HUES48 (cell line): ENCODE data around the gene ANGPTL2.

Experiments
- H3K27ac ChIP-seq: one replicate; pipeline ENCODE4 v1.7.0; 2013; ENCODE audit warnings: low read depth, low read length, inconsistent platforms
- H3K27me3 ChIP-seq: 2 replicates; pipeline ENCODE4 v1.6.1; 2013; ENCODE audit warnings: mild to moderate bottlenecking, low read length; ENCODE audit not compliant: control insufficient read depth, insufficient read depth
- H3K36me3 ChIP-seq: 2 replicates; pipeline ENCODE4 v1.6.1; 2013; ENCODE audit warnings: low read length; ENCODE audit not compliant: control insufficient read depth, insufficient read depth
- H3K4me1 ChIP-seq: 2 replicates; pipeline ENCODE4 v1.6.1; 2013; ENCODE audit warnings: mild to moderate bottlenecking, low read length; ENCODE audit not compliant: control insufficient read depth, insufficient read depth
- H3K4me3 ChIP-seq: 2 replicates; pipeline ENCODE4 v1.5.1; 2013; ENCODE audit warnings: mild to moderate bottlenecking, low read depth, low read length
- H3K9ac ChIP-seq: 2 replicates; pipeline ENCODE4 v1.6.1; 2013; ENCODE audit warnings: mild to moderate bottlenecking, low read depth, low read length, moderate library complexity
- H3K9me3 ChIP-seq: 2 replicates; pipeline ENCODE4 v1.6.1; 2013; ENCODE audit warnings: low read length; ENCODE audit not compliant: control insufficient read depth, insufficient read depth

ANGPTL2 gene

DNA sequence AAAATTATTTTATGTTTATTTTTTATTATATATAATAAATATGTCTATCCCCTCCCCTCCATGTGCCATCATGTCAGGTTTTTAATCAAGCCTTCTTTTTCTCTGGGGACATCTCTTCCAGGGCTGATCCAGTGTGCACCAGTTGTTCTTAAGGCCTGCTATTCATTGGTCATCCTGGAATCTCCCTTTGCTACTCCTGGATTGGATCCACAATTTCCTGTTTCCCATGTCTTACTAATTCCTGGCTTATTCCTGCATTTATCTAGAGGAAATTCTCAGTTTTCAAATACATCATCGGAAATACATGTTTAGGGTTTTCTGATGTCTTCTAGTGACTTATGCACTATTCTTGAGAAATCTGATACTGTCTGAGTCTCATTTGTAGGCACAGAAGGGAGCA is 56.8 kb downstream of the ANGPTL2 start:
- Histone ChIP-seq H3K4me3 (no peak overlapping the region), H3K27ac (no peak overlapping the region), H3K36me3 (no peaks in the 10 kb centered on the region; the same call in 1 of the 2 replicates), H3K27me3 (no peaks in the 10 kb centered on the region), H3K9ac (no peak overlapping the region), H3K4me1 (peaks cover 12% of the 10 kb centered on the region; the same call in 1 of the 2 replicates), H3K9me3 (no peaks in the 10 kb centered on the region)

DNA sequence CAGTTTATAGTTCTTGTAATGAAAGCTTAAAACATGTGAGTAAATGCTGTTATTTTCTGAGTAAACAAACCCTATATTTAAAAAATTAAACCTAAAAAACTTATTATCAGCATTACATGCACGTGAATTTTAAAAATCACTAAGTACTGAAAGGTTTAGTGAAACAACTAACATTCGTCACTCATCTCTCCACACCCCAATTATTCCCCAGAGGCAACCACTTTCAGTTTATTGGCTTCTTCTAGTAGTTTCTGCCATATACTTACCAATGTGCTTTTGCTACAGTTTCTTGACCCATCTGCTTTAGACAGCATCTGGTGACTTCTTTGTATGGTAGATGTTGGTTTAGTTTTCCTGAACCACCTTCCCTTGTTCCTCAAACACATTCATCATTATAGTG is 58.1 kb downstream of the ANGPTL2 start:
- no peaks in the 10 kb centered on the region for H3K27me3 ChIP-seq
- H3K36me3 ChIP-seq = no peaks in the 10 kb centered on the region
- peaks cover 12% of the 10 kb centered on the region; the same call in 1 of the 2 replicates for H3K4me1 ChIP-seq
- H3K4me3 ChIP-seq = no peak overlapping the region
- no peaks in the 10 kb centered on the region for H3K9me3 ChIP-seq
- H3K27ac ChIP-seq = no peak overlapping the region
- no peak overlapping the region for H3K9ac ChIP-seq

DNA sequence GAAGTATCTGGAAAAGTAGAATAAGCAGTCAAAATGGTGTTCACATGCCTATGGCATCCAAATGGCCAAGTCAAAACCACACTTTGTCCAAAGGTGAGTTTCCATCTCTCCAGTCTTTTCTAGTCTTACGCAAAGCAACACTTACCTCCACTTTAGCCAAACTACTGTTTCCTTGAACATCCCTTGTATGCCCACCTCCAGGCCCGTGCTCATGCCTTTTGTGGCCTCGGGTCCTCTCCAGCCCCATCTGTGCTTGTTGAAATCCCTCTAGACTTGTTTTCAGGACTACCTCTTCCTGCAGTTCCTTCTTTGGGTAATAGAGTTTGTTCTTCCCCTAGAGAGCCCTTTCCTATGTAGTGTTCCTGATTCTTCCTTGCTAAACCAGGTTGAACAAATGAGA is 61.0 kb downstream of the ANGPTL2 start:
- Histone ChIP-seq H3K4me1 (no peaks in the 10 kb centered on the region), H3K9me3 (no peaks in the 10 kb centered on the region), H3K27ac (no peak overlapping the region), H3K4me3 (no peak overlapping the region), H3K27me3 (no peaks in the 10 kb centered on the region), H3K36me3 (no peaks in the 10 kb centered on the region), H3K9ac (no peak overlapping the region)

DNA sequence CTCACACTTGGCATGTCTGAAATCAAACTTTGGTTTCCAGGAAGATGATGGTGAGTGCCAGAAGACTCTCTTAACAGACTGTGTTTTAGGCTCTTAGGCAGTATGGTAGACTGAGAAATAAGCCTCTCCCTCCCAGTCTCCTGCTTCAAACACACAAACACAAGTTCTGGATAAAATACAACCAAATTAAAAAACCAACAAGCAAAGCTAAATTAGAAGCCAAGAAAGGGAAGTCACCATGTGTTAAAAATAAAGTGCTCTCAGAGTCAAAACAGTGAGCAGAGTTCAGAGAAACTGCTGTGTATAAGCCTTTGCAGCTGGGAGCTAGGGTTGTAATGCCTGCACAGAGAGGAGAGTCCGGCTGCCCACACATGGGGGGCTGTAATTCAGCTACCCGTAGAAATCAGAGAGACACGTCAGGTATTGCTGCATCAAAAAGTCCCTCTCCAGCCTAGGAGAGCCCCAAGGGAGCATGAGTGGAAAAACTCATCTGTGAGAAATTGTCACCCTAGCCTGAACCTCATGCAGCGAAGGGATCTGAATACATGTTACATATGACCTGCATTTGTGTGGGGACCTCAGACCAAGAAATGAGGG is 62.6 kb downstream of the ANGPTL2 start:
- Histone ChIP-seq H3K27ac (no peak overlapping the region), H3K9ac (no peak overlapping the region), H3K36me3 (no peaks in the 10 kb centered on the region)

DNA sequence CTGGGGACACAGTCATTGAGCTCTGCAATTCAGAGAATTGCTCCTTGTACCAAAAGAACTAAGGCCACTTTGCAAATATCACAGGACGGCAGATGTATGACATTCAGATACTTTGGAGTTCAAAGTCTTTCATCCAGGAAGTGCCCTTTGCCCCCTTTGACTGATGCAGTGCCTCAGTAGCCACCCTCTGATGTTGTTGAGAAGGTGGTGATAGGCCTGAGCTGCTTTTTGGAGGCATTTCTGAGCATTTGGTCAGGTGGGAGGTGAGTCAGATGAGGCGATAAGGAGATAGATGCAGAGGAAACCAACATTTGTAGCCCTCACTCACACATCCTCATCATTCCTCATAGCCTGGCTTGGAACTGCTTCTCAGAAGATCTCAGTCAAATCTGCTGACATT is 63.4 kb downstream of the ANGPTL2 start:
- H3K27me3 ChIP-seq = no peaks in the 10 kb centered on the region
- no peaks in the 10 kb centered on the region for H3K4me1 ChIP-seq
- no peaks in the 10 kb centered on the region for H3K36me3 ChIP-seq
- no peak overlapping the region for H3K9ac ChIP-seq
- H3K4me3 ChIP-seq = no peak overlapping the region
- no peak overlapping the region for H3K27ac ChIP-seq
- H3K9me3 ChIP-seq = no peaks in the 10 kb centered on the region

More for the DNA sequence above, 62.6 kb downstream of the ANGPTL2 start:
- Histone ChIP-seq H3K4me3 (no peak overlapping the region), H3K4me1 (no peaks in the 10 kb centered on the region), H3K27me3 (no peaks in the 10 kb centered on the region), H3K9me3 (no peaks in the 10 kb centered on the region)

DNA sequence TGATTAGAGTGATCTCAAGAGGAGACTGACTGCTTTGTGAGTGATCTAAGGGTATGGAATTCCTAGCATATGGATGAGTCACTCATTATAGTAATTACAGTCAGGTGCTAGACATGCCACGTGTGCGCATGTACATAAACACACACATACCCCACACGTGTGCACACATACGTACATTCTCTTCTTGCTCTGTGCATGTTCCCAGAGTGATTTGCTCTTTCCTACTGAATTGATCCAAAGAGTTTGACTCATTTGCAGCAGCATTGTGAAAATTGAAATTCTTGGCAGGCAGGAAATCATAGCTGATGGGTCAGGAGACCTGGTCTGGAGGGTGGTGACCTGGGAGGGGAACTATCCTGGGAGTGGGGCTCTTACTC is 63.8 kb downstream of the ANGPTL2 start:
- H3K9me3 ChIP-seq = no peaks in the 10 kb centered on the region
- no peaks in the 10 kb centered on the region for H3K27me3 ChIP-seq
- H3K27ac ChIP-seq = no peak overlapping the region
- H3K9ac ChIP-seq = no peak overlapping the region
- H3K4me3 ChIP-seq = no peak overlapping the region
- no peaks in the 10 kb centered on the region for H3K4me1 ChIP-seq
- H3K36me3 ChIP-seq = no peaks in the 10 kb centered on the region

DNA sequence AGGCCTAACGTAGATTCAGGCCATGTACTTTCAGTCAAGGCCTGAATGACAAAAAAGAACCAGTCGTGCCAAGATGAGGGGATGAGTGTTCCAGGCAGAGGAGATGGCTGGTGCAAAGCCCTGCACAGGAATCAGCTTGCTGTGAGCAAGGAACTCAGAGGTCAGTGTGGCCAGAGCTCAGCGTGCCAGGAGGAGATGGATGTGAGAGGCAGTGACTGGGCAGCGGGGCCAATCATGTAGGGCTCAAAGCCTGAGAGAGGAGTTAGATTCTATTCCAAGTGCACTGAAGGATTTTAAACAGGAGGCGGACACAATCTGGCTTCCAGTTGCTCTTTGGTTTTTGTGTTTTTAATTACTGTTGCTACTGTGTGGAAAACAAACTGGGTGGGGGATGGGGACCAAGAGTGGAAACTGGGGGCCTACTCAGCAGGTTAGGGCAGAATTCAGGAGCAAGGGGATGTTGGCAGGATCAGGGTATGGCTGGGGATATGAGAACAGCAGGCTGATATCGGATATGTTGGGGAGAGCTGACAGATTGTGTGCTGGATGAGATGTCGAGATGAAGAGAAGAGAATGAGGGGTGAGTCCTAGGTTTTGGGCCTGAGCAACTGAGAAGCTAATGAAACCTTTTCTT is 64.3 kb downstream of the ANGPTL2 start:
- no peaks in the 10 kb centered on the region for H3K36me3 ChIP-seq
- H3K9ac ChIP-seq = no peak overlapping the region
- no peaks in the 10 kb centered on the region for H3K4me1 ChIP-seq
- H3K4me3 ChIP-seq = no peak overlapping the region
- no peaks in the 10 kb centered on the region for H3K9me3 ChIP-seq
- no peaks in the 10 kb centered on the region for H3K27me3 ChIP-seq
- H3K27ac ChIP-seq = no peak overlapping the region

DNA sequence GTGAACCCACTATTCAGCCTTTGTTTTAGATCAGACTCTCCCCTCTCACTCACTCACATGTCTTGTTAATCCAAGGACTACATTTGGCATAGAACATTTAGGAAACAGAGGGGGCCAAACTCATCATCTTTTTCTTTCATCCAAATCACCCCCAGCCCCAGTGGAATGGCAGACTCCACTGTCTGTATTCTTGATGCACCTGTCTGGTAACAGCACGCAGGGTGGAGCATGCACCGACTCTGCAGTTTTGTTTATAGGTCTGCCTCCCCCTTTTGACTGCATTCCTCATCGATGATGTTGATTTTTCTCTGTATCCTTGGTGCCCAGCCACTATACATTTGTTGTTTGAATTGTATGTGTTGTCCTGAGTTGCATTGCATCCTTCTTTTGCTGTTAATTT is 66.0 kb downstream of the ANGPTL2 start:
- H3K9me3 ChIP-seq = no peaks in the 10 kb centered on the region
- no peaks in the 10 kb centered on the region for H3K27me3 ChIP-seq
- H3K4me1 ChIP-seq = no peaks in the 10 kb centered on the region
- H3K27ac ChIP-seq = no peak overlapping the region
- H3K9ac ChIP-seq = no peak overlapping the region
- no peak overlapping the region for H3K4me3 ChIP-seq
- H3K36me3 ChIP-seq = no peaks in the 10 kb centered on the region

DNA sequence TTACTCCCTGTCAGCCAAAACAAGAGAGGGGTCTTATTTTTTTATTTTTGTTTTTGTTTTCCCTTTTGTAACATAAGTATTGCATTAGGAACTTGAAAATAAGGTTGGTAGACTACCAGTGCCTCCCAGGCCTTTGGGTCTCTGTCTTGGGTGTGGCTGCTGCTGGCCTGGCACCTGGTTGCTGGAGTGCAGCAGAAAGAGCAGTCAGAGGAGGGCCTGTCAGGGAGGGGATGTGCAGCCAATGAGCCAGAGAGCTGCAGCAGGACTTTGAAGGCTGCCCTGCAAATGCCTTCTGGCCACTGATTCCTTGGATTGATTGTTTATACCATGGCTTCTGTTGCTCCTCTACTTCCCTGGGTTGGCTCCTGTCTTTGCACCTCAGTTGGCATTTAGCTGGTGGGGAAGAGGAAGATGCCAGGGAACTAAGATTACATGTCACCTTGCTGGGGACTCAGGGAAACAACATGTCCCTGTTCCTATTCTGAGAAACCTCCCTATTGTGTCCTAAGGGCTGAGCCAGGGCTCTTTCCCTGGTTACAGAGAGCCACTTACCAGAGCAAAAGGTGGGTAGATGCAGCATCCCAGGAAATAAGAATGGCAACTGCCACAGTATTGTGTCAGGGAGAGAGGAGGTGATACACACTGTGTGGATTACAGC is 66.6 kb downstream of the ANGPTL2 start:
- Histone ChIP-seq H3K9ac (no peak overlapping the region), H3K27me3 (no peaks in the 10 kb centered on the region), H3K36me3 (no peaks in the 10 kb centered on the region), H3K27ac (no peak overlapping the region), H3K9me3 (no peaks in the 10 kb centered on the region), H3K4me3 (no peak overlapping the region), H3K4me1 (no peaks in the 10 kb centered on the region)

DNA sequence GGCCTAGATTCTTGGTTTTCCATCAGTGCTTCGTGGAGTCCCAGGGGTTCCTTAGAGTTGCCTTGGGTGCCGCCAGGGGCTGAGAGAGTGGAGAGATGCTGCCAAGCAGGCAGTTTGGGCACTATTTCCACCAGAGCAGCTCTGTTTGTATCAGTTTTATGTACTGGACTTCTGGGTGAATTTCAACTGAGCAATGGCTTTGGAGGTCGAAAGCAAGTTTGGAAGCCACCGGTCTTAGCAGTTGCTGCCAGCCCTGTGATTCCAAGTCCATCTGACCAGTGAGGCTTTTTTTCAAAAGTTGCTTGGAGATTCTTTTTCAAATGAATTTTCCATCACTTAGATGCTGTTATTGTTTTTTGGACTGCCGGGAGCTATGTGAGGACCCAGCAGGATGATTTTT is 68.5 kb downstream of the ANGPTL2 start:
- no peak overlapping the region for H3K9ac ChIP-seq
- H3K4me3 ChIP-seq = no peak overlapping the region
- no peaks in the 10 kb centered on the region for H3K4me1 ChIP-seq
- H3K27me3 ChIP-seq = no peaks in the 10 kb centered on the region
- H3K27ac ChIP-seq = no peak overlapping the region
- no peaks in the 10 kb centered on the region for H3K9me3 ChIP-seq
- no peaks in the 10 kb centered on the region for H3K36me3 ChIP-seq

DNA sequence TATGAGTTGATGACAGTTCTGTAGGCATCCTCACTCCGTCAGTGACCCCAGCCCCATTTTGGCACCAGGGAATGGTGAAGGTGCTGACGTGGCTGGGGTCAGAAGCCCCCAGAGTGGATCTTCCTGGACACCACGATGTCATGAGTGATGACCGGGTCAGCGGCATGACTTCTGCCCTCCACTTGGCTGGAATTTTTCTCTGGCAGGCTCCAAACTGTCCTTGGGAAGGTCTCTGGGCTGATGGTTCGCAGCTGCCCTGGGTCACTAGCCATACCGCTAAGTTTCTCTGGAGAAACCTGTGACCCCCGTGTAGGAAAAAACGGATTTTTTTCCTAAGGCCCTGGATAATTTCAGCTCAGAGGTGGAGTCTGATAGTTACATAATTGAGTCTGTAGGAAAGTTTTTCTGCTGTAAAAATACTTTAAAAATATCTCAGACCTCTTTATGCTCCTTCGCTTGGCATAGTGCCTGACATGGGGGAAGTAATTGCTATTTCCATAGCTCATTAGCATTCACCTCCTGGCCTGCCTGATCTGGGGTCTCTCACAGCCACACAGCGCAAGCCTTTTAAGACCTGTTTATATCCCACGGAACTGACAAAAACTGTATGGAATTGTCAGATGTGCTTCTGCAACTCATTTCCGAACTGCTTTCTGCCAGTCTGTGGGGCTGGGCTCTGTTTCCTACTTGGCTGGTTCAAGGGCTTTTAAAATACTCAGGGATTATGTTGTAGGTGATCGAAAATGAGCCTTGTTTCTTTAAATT is 69.2 kb downstream of the ANGPTL2 start:
- Histone ChIP-seq H3K36me3 (no peaks in the 10 kb centered on the region), H3K27ac (no peak overlapping the region), H3K4me1 (no peaks in the 10 kb centered on the region), H3K27me3 (no peaks in the 10 kb centered on the region), H3K9ac (no peak overlapping the region), H3K9me3 (no peaks in the 10 kb centered on the region), H3K4me3 (no peak overlapping the region)
